Measurements from ENCODE around the gene DYRK1A.

DYRK1A gene

DNA sequence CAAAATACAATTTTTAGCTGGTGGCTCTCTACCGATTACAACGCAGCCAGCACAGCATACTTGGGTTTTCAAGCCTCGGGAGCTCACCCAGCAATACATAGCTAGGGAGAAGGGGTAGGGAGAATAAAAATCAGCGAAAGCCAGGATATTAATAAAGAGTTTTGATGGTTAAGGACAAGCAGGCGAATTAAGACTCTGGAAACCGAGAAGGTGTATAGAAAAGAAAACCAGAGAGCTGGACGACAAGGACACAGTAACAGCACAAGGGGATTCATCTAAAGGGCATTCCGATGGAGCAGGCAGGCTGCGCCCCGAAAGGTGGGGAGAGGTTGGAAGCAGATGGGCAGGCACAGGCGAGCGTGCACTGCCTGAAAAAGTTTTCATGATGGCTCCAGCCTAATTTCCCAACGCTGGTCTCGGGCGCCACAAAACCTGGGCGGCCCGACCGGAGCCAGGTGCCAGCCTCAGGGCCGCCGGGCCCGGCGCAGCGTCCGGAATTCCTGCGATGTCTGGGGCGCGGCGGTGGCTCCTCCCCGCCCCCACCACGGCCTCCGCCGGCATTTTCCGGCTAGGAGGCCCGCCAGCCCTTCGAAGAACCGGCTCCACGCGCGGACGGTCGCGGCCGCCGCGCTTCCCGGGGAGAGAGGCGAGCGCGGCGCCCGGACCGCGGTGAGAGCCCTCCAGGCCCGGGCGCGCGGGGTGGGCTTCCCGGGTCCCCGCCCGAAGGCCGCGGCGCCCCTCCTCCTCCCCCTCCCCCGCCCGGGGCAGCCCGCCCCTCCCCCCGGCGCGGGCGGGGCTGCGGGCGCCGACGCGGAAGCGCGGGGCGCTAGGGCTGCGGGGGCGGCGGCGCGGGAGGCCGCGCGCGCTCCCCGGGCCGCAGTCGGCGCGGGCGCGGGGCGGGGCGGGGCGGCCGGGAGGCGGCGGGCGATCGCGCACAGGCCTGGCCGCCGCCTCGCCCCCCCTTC is 774 bp upstream of the DYRK1A start:
- no peak for DNase-seq

DNA sequence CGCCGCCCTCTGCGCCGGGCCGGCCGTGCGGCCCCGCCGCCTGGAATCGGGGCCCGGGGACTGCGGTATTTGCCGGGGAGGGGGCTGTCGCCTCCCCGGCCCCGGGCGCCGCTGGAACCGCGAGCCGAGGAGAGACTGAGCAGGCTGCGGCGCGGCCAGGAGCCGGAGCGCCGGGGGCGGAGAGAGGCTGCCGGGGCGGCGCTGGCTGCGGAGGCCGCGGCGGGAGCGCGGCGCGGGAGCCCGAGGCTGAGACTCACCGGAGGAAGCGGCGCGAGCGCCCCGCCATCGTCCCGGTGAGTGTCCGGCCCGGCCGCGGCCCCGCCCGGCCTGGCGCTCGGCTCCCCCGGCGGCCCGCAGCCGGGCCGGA is 746 bp downstream of the DYRK1A start:
- no peak for DNase-seq

DNA sequence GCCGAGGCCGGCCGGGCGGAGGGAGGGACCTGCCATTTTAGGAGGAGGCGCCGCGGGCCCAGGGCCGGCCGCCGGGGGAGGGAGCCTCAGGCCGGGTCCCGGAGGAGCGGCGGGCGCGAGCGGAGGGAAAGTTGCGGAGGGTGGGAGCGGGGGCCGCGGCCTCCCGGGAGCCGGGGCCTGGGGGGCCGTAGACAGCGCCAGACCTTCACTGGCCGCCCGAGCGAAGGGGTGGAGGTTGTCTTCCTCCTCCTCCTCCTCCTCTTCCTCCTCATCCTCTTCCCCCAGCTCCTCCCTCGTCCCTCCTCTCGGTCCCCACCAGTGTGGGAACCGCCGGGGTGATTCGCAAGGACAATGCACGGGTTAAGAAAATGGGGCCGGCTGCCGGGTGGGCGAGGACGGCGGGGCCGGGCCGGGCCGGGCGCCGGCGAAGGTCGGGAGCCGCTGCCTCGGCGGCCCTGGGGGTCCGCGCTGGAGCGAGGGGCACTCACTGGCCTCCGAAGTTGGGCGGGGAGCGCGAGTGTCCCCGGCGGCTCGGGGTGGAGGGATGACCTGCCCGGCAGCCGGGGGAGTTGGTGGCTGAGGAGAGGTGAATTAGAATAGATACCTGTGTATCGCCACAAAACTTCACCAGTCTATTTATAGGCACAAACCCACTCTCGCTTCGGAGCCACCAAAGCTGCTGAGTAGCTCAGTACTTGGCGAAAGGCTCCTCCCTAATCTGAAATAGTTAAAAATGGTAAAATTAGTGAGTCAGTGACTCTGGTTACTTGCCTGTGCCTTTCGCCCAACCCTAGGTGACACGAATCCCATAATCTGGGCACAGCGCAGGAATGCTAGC is 1.3 kb downstream of the DYRK1A start:
- no peak for DNase-seq

DNA sequence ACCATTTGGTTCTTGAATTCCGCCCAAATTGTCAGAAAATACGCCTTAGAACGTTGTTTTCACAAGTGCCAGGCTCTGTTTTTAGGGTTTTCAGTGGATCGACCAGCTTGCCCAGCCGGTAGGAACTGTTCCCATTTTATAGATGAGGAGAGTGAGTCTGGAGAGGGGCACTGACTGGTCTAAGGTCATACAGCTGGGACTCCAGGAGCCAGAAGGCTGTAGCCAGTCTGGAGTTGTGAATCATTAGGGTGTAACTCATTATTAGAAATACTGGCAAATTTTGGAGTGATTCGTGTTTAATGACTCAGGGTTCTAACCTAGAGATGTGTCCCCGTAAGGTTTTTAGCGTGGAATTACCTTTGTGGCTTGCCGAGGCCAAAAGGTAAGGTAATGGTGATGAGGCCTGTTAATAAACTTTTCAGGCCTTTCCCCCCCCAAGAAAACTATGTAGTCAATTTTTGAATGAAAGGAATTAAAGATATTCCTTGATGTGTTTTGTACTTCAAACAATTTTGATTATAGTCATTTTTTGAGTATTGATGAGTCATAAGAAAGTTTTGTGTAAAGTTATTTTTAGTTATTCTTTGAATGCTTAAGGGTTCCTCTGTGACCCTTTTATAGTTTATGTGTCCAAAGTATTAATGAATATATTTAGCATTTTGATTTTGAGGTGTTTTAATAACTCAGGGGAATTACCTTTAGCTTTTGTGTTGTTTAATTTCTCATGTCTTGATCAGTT is 2.1 kb downstream of the DYRK1A start:
- DNase-seq = no peak

DNA sequence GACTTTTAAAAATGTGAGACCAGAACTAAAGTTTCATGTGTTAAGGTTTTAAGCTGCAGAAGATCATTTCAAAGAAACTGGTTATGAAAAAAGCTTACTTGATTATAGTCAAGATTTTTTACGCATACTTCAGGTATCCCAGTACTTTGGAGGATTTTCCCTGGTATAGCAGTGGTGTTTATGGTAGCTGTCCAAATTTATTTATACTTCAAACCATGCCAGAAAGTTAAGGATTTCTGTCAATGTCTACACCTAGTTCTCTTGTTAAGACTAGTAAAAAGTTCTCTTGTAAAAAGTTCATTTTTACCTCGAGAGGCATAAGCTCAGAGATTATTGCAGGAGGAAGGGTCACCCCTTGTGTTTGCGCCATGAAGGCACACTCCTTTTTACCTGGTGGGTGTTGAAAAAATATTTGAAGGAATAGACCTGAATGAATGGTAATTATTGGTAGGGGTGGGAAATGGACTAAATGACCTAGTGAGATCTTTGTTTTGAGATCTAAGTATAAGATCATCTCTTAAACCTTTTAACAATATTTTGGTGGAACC is 2.8 kb downstream of the DYRK1A start:
- DNase-seq = no peak

DNA sequence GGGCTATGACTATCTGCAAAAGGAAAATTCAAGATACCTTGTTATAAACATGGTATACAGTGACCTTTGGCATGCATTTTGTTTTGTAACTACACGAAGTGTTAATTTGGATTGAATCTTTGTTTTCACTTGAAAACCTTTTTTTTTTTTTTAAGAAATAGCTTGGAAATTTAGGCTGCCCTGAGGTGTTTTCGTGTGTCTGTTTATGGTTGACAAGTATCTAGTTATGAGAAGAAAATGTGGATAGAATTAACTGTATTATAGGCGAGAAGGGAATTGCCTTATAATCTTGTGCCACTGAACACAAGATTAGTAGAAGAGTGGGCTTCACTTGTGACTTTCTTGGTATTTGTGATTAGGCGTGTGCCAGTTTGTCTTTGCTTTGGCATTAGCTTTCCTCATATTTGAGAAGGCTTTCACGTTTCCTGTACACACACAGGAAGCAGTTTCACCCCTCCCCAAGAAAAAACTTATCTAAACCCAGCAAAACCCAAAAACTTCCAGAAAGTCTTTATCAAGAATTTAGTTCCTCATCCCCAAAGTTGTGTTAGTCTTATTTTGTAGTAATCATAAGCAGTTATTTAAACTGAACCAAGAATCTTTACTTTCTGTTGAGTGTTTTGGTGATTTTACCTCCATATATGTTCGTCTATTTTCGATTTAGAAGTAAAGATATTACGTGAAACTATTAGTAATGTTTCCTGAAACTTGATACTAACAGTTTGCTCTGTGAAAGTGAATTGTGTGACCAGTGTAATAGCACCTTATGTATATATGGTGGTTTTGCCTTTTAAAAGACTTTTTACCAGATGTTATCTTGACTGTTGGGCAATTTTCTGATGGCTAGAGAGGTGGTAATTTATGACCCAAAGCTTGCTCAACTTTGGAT is 3.8 kb downstream of the DYRK1A start:
- no peak for DNase-seq

DNA sequence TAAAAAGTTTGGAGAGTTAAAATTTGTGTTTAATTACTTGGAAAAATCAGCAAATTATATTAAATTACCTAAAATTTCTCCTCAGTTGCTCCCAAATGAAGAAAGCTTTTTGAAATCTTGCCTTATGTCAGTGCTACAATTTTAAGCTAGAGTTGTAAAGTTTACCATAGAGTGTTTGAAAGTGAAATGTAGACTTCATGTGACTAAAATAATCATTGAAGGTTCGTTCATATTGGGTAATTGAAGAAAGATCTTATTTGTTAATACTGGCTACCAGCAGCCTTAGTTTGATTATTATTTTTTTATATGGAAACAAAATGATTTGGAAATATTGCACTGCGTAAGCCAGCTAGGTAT is 4.4 kb downstream of the DYRK1A start:
- no peak for DNase-seq

DNA sequence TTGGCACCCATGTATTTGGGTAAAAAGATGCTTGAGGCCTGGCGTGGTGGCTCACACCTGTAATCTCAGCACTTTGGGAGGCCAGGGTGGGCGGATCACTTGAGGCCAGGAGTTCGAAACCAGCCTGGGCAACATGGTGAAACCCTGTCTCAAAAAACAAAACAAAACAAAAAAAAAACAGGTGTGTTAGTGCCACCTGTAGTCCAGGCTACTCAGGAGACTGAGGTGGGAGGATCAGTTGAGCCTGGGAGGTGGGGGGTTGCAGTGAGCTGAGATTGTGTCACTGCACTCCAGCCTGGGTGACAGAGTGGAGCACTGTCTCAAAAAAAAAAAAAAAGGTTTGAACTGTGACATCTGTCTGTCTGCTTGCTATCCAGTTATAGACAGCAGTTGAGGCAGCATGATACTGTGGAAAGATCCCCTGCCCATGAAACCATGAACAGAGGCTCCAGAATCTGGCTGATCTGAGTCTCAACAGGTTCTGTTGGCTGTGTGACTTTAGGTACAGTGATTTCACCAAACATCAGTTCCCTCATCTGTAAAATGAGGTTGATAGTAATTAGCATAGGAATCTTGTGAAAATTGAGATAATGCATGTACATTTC is 5.7 kb downstream of the DYRK1A start:
- DNase-seq = no peak

DNA sequence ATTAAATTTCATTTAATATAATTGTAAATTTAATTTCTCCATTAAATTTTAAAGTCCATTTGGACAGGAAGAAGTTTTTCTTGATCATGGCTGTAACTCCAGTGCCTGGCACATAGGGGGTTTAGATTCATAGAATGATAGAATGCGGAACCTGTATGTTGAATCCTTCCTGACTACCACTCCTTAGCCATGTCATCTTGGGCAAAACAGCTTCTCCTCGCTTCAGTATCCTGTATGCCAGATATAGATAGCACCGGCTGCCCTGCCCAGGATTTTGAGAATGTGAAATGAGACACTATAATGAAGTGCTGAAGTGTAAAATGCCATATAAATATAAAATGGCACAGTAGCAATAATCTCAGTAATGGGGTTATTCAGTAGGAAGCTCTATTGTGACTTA is 6.4 kb downstream of the DYRK1A start:
- no peak for DNase-seq

DNA sequence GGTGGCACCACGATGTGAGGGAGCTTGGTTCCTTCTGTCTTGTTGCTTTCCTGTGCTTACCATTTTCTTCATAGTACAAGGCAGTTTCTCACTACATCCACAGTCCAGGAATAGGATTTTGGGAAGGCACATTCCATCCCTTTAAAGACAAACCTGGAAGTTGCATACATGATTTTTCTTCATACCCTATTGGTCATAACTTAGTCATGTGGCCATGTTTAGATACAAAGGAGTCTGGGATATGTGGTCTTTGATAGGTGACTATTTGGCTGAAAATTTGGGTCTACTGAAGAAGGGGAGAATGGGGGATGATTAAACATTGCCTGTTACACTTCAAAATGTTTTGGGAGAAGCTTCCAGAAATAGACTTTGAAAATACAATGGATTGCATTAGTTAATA is 7.0 kb downstream of the DYRK1A start:
- no peak for DNase-seq

DNA sequence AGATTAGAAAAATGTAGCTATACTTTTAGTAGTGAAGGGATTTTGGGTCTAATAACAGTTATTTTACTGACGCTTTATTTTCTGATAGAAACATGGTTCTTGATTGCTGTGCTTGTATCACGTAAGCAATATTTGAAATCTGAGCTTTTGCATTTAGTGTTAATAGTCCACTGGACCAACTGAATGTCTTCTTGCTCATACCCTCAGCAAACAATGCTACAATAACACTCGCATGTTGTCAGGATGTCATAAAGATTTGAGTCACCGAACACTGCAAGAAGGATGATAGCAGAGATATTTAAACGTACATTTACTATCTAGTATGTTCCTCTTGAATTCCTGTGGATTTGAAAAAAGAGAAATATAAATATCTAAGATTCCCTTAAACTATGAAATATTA is 7.5 kb downstream of the DYRK1A start:
- no peak for DNase-seq

DNA sequence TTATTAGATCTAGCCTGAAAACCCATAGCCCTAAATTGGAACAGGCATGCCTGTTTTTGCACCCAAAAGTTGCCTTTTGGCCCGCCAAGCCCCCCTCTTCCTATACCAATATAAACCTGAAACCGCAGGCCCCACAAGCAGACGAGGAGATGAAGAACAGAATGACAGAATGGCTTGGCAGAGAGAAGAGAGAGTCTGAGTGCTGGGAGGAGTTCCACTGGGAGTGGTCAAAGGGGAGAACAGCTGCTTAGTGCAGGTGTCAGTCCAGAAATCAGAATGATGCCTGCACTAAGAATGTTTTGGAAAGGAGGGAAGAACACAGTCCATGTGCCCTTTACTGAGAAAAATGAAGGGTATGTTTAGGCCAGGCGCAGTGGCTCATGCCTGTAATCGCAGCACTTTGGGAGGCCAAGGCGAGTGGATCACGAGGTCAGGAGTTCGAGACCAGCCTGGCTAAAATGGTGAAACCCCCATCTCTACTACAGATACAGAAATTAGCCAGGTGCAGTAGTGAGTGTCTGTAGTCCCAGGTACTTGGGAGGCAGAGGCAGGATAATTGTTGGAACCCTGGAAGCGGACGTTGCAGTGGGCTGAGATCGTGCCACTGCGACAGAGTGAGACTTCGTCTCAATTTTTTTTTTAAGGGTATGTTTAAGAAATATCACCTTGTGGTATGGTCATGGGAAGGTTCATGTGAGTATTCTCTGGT is 9.4 kb downstream of the DYRK1A start:
- no peak for DNase-seq

DNA sequence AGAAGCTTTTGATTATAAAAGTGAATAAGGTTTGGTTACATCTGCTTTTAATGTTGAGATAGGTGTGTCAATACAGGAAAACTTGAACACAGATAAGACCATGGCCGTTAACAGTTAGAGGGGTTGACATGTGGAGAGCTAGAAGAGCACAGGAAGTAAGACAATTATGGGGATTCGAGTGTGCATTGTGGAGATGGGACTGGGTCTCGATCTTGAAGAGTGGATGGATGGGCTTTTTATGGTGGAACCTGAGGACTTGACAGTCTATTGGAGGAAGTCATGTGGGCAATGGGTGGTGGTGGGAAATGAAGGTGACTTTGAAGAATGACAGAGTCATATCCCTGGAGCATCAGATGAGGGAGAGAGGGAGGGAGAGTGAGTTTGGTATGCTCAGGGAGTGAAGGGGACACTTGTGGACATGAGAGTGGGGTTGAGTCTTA is 12.1 kb downstream of the DYRK1A start:
- no peak for DNase-seq

DNA sequence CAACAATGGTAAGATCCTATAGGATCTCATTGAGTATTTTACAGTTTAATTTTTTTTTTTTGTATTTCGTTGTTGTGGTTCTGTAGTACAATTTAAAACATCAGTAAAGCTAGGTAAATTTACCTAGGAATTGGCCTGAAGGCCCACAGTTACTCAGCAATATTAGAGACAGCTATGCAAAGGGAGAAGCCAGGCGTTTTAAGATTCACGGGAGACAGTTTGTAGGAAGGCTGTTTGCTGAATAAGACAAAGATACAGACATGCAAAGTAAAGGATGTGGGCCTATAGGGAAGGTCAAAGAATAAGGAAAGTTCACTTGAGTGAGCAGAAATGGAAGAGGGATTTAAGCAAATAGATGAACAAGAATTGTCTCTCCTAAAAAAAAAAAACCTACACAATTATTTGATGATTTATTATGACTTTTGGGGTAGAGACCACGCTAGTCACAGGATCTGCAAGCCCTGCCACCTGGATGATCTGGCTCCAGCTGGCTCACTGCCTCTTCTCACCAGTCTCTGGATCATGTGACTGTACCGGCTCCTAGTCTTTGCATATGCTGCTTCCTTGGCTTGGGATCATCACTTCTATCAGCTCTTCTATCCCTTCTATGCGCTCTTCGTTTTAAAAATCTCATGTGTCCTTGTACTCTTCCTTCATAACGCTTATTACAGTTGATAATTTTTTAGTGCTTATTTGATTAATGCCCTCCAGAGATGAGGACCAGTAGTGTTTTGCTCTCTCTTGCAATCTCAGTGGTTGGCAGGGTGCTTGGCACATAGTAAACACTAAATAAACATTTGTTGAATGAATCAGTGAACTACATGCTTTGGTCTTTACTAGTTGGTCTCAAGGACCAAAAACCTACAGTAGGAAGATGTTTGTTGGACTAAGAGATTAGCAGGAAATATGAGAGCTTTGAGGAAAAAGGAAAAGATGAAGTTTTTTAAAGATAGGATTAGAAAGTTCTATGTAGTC is 14.1 kb downstream of the DYRK1A start:
- no peak for DNase-seq

DNA sequence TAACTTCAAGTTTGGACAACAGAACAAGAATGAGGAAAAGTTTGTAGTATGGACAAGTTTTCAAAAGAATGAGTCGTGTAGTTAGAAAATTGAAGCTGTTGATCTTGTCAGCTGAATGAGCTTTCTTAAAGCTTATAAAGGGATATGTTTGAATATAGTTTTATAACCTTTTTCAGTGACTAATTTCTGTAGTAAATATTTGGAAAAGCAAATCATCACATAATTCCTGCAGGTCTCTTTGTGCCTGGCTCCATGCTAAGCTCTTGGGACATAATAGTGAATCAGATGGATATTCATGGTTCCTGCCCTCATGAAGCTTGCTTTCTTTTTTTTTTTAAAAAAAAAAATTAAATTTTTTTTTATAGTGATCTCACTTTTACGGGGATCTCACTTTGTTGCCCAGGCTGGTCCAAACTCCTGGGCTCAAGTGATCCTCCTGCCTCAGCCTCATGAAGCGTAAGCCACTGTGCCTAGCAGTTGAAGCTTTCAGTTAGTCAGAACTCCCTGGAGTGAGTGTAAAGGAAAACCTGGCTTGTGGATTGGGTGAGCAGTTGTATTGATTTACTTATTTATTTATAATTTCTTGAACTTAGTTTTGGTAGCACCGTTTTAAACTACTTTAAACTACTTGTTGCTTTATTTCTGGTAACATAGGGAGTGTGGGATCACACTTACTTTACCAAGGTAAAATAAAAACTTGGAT is 15.5 kb downstream of the DYRK1A start:
- no peak for DNase-seq

DNA sequence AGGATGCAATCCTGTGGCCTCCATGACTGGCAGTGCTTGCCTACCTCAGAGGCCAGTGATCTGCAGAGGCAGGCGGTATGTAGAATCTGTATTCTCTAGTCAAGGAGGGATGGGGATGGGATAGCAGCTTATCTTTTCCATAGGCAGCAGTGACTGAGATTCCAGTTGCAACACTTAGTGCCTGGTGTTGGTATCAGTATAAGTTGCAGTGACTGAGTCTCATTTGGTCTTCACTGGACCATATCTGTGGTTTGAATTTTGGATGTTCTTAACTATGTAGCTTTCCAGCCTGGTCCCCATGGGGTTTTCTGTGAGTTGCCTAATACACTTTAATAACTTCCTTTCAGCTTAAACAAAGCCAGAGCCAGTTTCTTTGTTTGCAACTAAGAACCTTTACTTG is 16.5 kb downstream of the DYRK1A start:
- DNase-seq = no peak

DNA sequence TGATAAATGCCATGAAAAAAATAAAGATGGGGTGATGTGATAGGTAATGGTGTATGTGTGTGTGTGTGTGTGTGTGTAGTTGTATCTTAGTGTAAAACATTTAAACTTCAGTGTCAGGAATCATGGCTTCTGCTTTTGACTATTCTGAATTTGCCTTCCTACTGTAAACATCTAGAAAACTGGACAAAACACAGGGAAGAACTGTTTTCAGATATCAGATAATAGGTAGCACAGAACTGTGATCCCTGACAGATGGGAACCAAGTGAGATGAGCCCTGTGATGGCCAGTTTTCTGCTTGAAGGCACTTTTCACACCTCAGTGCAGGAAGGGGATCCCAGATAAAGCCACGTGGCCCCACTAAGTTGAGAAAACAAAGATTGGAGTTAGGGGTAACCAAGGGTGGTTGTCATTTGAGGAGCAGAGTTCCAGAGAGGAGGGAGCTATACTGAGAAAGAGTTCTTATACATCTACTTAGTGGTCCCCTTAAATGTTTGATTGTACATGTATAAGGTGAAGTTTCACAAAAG is 17.3 kb downstream of the DYRK1A start:
- DNase-seq = no peak

DNA sequence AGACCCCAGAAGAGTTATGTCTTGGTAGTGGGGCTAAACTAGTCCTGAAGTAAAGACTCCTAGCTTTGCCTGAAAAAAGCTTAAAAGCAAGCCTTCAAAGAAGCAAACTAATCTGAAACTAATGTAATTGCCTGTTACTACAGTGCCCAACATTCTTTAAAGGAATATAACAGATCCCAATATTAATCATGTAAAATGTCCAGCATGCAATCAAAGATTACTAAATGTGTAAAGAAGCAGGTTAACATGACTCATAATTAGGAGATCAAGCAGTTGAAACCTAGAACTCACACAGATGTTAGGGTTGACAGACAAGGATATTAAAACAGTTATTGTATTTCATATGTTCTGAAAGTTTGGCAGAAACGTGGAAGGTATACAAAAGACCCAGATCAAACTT is 17.8 kb downstream of the DYRK1A start:
- DNase-seq = no peak
